HEK293 (cell line): ENCODE measurements around the gene TBL1XR1.
A peak's percentile ranks its signal among the peaks of the same experiment; 100 is the strongest.

Experiments used
- CTCF ChIA-PET: fragments of 350-600 bp; formaldehyde crosslinking; extraction: SDS; loops from one replicate; lab custom pipeline; 2021; ENCODE audit warnings: antibody characterized with exemption; lab: Yijun Ruan, JAX
- POLR2A ChIA-PET: fragments of 300-600 bp; formaldehyde crosslinking; extraction: SDS; loops from one replicate; lab custom pipeline; 2020; ENCODE audit warnings: antibody characterized with exemption, inconsistent platforms; lab: Yijun Ruan, JAX
- H3K27ac ChIP-seq: fragments of 200-500 bp; sonication (Bioruptor generic); 2 replicates; pipeline ENCODE4 v1.5.1; 2014; ENCODE audit warnings: low read depth, low read length, control low read depth, inconsistent platforms; ENCODE audit errors: extremely low read depth
- H3K36me3 ChIP-seq, 2 experiments: fragments of 200-500 bp in 1 of 2; sonication (Bioruptor generic) in 1 of 2; 1 replicate in 1 of 2; 2 replicates in 1 of 2; pipeline ENCODE4 v1.5.1; 2014 to 2017; ENCODE audit warnings: inconsistent platforms in 2 of 2, low read length in 2 of 2; ENCODE audit not compliant: control insufficient read depth in 2 of 2, insufficient read depth in 1 of 2
- H3K4me1 ChIP-seq: fragments of 200-500 bp; sonication (Bioruptor generic); 2 replicates; pipeline ENCODE4 v1.5.1; 2014; ENCODE audit warnings: mild to moderate bottlenecking, low read length, inconsistent platforms; ENCODE audit not compliant: control insufficient read depth, insufficient read depth
- H3K4me3 ChIP-seq: 2 replicates; pipeline ENCODE4 v1.5.1; 2011; ENCODE audit warnings: low read depth, mild to moderate bottlenecking, control low read depth, low read length, moderate library complexity
- H3K9me3 ChIP-seq: fragments of 200-500 bp; sonication (Bioruptor generic); 2 replicates; pipeline ENCODE4 v1.5.1; 2014; ENCODE audit warnings: low read depth, low read length, inconsistent platforms; ENCODE audit not compliant: control insufficient read depth, insufficient read depth
- FEZF1 ChIP-seq: fragments of 450-650 bp; formaldehyde crosslinking; IDR thresholded peaks from 2 replicates; pipeline ENCODE4 v1.5.1; 2016; ENCODE audit warnings: missing biosample characterization, missing genetic modification characterization
- PRDM6 ChIP-seq: fragments of 450-650 bp; formaldehyde crosslinking; IDR thresholded peaks from 2 replicates; pipeline ENCODE4 v1.5.1; 2017; ENCODE audit warnings: missing biosample characterization, missing genetic modification characterization
- TRIM28 ChIP-seq: IDR thresholded peaks from 2 replicates; pipeline ENCODE4 v1.6.1; 2011; ENCODE audit warnings: low read length, control low read depth, borderline replicate concordance
- ZBTB6 ChIP-seq: fragments of 450-650 bp; formaldehyde crosslinking; IDR thresholded peaks from 2 replicates; pipeline ENCODE4 v1.5.1; 2017; ENCODE audit warnings: missing biosample characterization, missing genetic modification characterization
- ZEB2 ChIP-seq: fragments of 450-650 bp; formaldehyde crosslinking; IDR thresholded peaks from 2 replicates; pipeline ENCODE4 v1.5.1; 2016; ENCODE audit warnings: missing biosample characterization, missing genetic modification characterization
- ZFHX2 ChIP-seq: fragments of 450-650 bp; formaldehyde crosslinking; conservative IDR thresholded peaks from 2 replicates; pipeline ENCODE4 v1.5.1; 2016; ENCODE audit warnings: missing biosample characterization, missing genetic modification characterization
- ZNF24 ChIP-seq: fragments of 450-650 bp; formaldehyde crosslinking; IDR thresholded peaks from 2 replicates; pipeline ENCODE4 v1.5.1; 2016; ENCODE audit warnings: missing biosample characterization, missing genetic modification characterization
- ZNF302 ChIP-seq: fragments of 450-650 bp; formaldehyde crosslinking; IDR thresholded peaks from 2 replicates; pipeline ENCODE4 v1.5.1; 2016; ENCODE audit warnings: missing biosample characterization, missing genetic modification characterization, low read depth
- ZNF341 ChIP-seq: fragments of 450-650 bp; formaldehyde crosslinking; IDR thresholded peaks from 2 replicates; pipeline ENCODE4; 2016; ENCODE audit warnings: low read depth, missing biosample characterization, missing genetic modification characterization
- ZNF354C ChIP-seq: fragments of 450-650 bp; formaldehyde crosslinking; IDR thresholded peaks from 2 replicates; pipeline ENCODE4 v1.5.1; 2016; ENCODE audit warnings: missing biosample characterization, missing genetic modification characterization, low read depth, borderline replicate concordance
- ZNF433 ChIP-seq: fragments of 450-650 bp; formaldehyde crosslinking; IDR thresholded peaks from 2 replicates; pipeline ENCODE4 v1.5.1; 2016; ENCODE audit warnings: missing biosample characterization, missing genetic modification characterization, low read depth
- ZNF558 ChIP-seq: fragments of 450-650 bp; formaldehyde crosslinking; IDR thresholded peaks from 2 replicates; pipeline ENCODE4 v1.5.1; 2016; ENCODE audit warnings: missing biosample characterization, missing genetic modification characterization
- ZNF580 ChIP-seq: fragments of 450-650 bp; formaldehyde crosslinking; IDR thresholded peaks from 2 replicates; pipeline ENCODE4 v1.5.1; 2016; ENCODE audit warnings: missing biosample characterization, missing genetic modification characterization
- ZNF600 ChIP-seq: fragments of 450-650 bp; formaldehyde crosslinking; IDR thresholded peaks from 2 replicates; pipeline ENCODE4 v1.5.1; 2016; ENCODE audit warnings: missing biosample characterization, missing genetic modification characterization
- ZNF623 ChIP-seq: fragments of 450-650 bp; formaldehyde crosslinking; IDR thresholded peaks from 2 replicates; pipeline ENCODE4 v1.5.1; 2016; ENCODE audit warnings: missing biosample characterization, missing genetic modification characterization
- ZNF626 ChIP-seq: fragments of 450-650 bp; sonication (Bioruptor Pico); formaldehyde crosslinking; IDR thresholded peaks from 2 replicates; pipeline ENCODE4 v1.5.1; 2018; ENCODE audit warnings: missing biosample characterization, missing genetic modification characterization, inconsistent platforms
- ZNF701 ChIP-seq: fragments of 450-650 bp; formaldehyde crosslinking; IDR thresholded peaks from 2 replicates; pipeline ENCODE4 v1.5.1; 2016; ENCODE audit warnings: missing biosample characterization, missing genetic modification characterization
- ZSCAN18 ChIP-seq: fragments of 450-650 bp; formaldehyde crosslinking; IDR thresholded peaks from 2 replicates; pipeline ENCODE4 v1.5.1; 2016; ENCODE audit warnings: missing biosample characterization, missing genetic modification characterization

The TBL1XR1 gene

DNA sequence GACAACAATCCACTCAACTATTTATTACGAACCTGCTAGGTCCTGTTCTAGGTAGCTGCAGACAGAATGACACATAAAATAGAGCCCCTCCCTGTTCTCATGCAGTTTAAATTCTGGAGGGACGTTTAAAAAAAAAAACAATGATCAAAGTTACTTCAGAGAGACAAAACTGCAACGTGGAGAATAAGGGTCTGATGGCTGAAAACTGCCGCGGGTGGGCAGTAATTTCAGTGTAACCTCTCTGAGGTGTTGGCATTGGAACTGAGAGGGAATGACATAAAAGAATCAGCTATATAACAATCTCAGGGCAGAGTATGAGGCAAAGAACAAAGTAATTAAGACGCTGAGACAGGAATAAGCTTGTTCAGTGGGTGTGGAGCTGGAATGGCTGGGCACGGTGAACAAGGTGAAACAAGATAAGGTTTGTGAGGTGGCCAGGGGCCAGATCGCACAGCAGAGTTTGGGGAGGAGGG, 19.5 kb downstream of the TBL1XR1 start:
- ChIA-PET POLR2A (no interaction called here), CTCF (no interaction called here)
- Histone ChIP-seq H3K9me3 (no peaks in the 10 kb centered on the region), H3K36me3 (no peaks in the 10 kb centered on the region), H3K27ac (no peak overlapping the region), H3K4me1 (no peaks in the 10 kb centered on the region), H3K4me3 (no peak overlapping the region)
- no peak for TF ChIP-seq ZNF354C
- TF ChIP-seq ZNF433, result no peak
- no peak for TF ChIP-seq ZNF558 (tag by site-specific recombination)
- TF ChIP-seq ZNF580, result no peak

GRCh38 chr3:177174607-177175170, 22.6 kb downstream of the TBL1XR1 start:
- peaks cover 0 to 3% of the 10 kb centered on the region in 2 experiments; a peak in 2 of 3 replicates for H3K36me3 ChIP-seq
- CTCF ChIA-PET, result interaction anchor here (1.2 kb wide), 1 partner anchor 18 kb away, joined by 3 read pairs; no protein-coding TSS in a partner anchor
- TF ChIP-seq PRDM6, result peak; percentile 62; the same call in 1 of the 2 replicates
- 0 out of 2 replicates have a peak, but pooled peaks have one; percentile 15 for TF ChIP-seq ZNF341
- TF ChIP-seq ZNF600 (tag by site-specific recombination), result peak; percentile 59; the same call in 1 of the 2 replicates
- no peak for TF ChIP-seq ZNF626
- TF ChIP-seq ZNF701, result no peak
- TF ChIP-seq, all 188 proteins: peak for 3
- Histone ChIP-seq H3K4me1 (no peaks in the 10 kb centered on the region), H3K9me3 (no peaks in the 10 kb centered on the region), H3K27ac (no peak overlapping the region), H3K4me3 (no peak overlapping the region)
- POLR2A ChIA-PET, result interaction anchor here (0.6 to 0.8 kb wide), 2 partner anchors 148 to 234 kb away, joined by 3 to 4 read pairs; no protein-coding TSS in a partner anchor

- H3K36me3 ChIP-seq, result peaks cover 0 to 3% of the 10 kb centered on the region in 2 experiments; a peak in 2 of 3 replicates
- POLR2A ChIA-PET, result no interaction called here
Observed at GRCh38 chr3:177169936-177170722, 27.2 kb downstream of the TBL1XR1 start.

DNA sequence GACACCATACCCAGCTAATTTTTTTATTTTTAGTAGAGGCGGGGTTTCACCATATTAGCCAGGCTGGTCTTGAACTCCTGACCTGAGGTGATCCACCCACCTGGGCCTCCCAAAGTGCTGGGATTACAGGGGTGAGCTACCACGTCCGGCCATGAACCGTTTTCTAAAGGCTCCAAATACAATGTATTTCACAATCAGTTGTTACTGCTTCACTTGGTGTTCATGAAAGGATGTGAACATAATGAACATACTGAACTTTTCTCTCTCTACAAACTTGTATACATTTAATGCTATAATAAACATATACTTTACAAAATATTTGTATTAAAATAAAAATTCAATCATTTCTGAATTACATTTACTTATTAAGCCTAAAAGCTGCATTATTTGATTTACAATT, 28.9 kb downstream of the TBL1XR1 start:
- Histone ChIP-seq H3K27ac (no peak overlapping the region), H3K4me3 (no peak overlapping the region), H3K9me3 (no peaks in the 10 kb centered on the region), H3K4me1 (no peaks in the 10 kb centered on the region), H3K36me3 (peaks cover 0 to 3% of the 10 kb centered on the region in 2 experiments; a peak in 2 of 3 replicates)
- POLR2A ChIA-PET, result no interaction called here
- CTCF ChIA-PET, result no interaction called here
- TF ChIP-seq FEZF1 (tag by site-specific recombination) (no peak), ZNF302 (tag by site-specific recombination) (no peak), ZSCAN18 (tag by site-specific recombination) (no peak), TRIM28 (no peak)

More at GRCh38 chr3:177169936-177170722, 27.2 kb downstream of the TBL1XR1 start:
- CTCF ChIA-PET, result no interaction called here
- Histone ChIP-seq H3K4me1 (no peaks in the 10 kb centered on the region), H3K9me3 (no peaks in the 10 kb centered on the region), H3K27ac (no peak overlapping the region), H3K4me3 (no peak overlapping the region)
- TF ChIP-seq ZNF623 (tag by site-specific recombination) (no peak), ZNF24 (tag by site-specific recombination) (no peak), ZBTB6 (tag by site-specific recombination) (no peak), ZEB2 (tag by site-specific recombination) (0 out of 2 replicates have a peak, but pooled peaks have one; percentile 17), ZFHX2 (tag by site-specific recombination) (0 out of 2 replicates have a peak, but pooled peaks have one; percentile 12)
